Embryonic facial prominence (tissue), 1 donor: ENCODE measurements around the gene CLDN16.

Source experiments
- DNase-seq: peaks from one replicate; pipeline ENCODE4 v3.0.0-alpha.2; 2016; ENCODE audit errors: extremely low spot score

Gene CLDN16

DNA sequence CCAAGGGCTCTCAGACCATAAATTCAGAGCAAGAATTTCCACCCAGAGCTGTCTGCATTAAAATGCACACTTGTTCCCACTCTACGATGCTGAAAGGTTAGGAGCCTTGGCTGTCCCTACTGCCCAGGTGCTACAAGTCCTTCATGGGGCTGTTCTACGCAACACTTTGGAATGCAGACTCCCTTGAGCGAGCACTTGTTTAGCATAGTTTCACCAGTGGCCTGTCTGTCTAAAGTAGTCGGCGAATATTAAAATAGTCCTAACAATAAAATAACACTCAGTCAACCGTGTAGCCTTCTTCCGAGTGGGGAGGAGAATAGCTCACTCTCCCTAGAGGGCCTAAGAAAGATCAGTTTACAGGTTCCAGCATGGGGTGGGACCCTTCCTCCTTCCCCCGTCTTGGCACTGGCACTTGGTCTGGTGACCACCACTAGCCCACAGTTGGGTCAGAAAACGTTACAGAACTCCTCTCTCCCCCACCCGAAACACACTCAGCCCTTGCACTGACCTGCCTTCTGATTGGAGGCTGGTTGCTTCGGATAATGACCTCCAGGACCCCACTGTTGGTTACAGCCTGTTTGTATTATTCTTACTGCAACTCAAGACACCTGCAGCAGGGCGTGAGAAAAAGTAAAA, at the start of gene CLDN16:
TSS of gene CLDN16 (plus strand) at position 586 of the 636 bp plus-strand sequence. CDS start 167 bp downstream, outside the sequence.
- DNase-seq, result no peak

GRCh38 chr3:190338717-190339116, 49.2 kb upstream of the CLDN16 start:
- no peak for DNase-seq

GRCh38 chr3:190339130-190339529, 48.8 kb upstream of the CLDN16 start:
- no peak for DNase-seq

DNA sequence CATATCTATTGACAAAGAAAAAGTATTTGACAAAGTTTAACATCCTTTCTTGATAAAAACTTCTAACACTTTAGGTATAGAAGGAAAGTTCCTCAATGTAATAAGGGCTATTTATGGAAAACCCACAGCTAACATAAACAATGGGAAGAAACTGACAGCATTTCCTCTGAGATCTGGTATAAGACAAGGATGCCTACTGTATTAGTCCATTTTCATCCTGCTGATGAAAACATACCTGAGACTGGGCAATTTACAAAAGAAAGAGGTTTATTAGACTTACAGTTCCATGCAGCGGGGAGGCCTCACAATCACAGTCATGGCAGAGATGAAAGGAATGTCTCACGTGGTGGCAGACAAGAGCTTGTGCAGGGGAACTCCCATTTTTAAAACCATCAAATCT, 47.9 kb upstream of the CLDN16 start:
- no peak for DNase-seq

GRCh38 chr3:190345027-190345821, 42.7 kb upstream of the CLDN16 start:
- DNase-seq, result no peak

GRCh38 chr3:190345878-190346277, 42.1 kb upstream of the CLDN16 start:
- no peak for DNase-seq

DNA sequence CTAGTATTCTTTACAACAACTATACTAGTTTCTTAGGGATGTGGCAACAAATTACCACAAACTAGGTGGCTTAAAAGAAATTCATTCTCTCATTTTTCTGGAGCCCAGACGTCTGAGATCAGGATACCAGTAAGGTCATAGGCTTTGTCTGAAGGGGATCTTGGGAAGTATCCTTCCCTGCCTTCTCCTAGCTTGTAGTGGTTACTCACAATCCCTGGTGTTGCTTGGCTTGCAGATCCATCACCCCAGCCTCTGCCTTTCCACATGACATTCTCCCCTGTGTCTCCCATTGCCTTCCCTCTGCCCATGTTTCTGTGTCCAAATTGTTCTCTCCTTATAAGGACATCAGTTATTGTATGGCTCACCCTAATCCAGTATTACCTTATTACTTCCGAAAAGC, 41.4 kb upstream of the CLDN16 start:
- DNase-seq, result no peak

- DNase-seq, result no peak
These were observed 35.0 kb upstream of the CLDN16 start for GRCh38 chr3:190352861-190353457.

- no peak for DNase-seq
These were observed 31.7 kb upstream of the CLDN16 start for GRCh38 chr3:190356246-190356645.

DNA sequence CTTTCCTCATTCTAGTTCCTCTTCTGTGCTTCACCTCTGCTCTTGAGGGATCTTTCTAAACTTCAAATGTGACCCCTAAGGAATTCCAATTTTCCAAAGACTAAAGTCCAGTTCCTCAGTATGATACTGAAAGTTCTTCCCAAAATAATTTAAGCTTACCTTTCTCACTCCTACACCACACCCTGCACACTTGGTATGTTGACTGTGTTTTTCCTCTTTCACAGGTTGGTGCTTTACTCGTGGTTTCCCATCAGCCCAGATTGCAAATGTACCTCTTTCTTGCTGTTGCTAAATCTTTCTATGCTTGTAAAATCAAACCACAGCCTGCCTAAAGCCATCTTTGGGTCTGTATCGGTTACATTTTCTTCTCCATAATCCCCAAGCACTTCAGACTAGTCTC, 30.5 kb upstream of the CLDN16 start:
- no peak for DNase-seq

DNA sequence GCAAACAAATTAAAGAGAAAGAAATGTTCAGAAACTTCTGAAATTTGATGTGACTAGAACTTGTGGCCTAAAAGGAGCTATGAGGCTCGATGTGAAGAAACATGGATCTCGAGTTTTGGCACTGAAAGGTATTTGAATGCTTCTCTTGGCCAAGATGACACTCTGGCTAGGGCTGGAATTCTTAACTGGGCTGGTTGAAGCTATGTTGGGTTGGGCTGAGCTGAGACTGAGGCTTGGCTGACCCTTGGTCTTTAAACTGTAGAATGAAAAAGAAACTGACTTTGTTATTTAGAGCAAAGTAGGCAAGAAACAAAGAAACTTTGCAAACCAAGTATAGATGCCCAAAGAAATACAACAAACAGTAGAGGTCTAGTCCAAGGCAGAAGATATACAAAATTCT, 28.1 kb upstream of the CLDN16 start:
- DNase-seq, result no peak

DNA sequence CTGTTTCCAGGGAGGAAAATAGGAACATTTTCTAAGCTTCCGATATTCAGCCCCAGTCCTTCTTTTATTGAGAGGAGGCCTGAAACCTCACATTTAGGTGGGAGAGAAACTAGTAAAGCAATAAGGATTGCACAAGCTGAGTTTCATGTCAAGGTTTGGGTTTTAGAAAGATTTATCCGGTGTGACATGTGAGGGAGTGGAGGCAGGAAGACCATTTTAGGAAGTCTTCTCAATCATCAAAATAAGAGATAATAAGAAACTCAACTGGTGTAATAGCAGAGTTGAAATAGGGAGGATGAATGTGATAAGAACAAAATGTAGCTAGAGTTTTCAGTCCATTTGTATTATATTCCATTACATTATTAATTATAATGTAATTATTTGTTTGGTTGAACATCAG, 27.7 kb upstream of the CLDN16 start:
- no peak for DNase-seq

DNA sequence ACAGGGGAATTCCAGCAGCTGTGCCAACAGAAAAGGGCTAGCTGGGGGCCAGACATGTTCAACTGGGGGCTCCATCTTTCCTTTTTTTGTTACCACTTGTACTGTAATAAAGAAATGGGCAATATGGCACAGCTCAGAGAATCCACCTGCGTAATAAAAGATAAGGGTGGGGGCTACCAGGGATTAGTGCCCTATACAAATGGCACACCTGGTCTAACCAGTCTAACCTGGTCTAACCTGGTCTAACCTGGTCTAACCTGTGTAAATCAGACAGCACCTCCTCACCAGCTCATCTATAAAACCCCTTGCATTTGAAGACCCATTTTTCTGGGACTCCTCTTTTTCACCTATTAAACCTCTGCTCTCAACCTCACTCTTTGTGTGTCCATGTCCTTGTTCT, 26.2 kb upstream of the CLDN16 start:
- DNase-seq, result no peak

GRCh38 chr3:190362258-190362657, 25.7 kb upstream of the CLDN16 start:
- DNase-seq, result no peak

DNA sequence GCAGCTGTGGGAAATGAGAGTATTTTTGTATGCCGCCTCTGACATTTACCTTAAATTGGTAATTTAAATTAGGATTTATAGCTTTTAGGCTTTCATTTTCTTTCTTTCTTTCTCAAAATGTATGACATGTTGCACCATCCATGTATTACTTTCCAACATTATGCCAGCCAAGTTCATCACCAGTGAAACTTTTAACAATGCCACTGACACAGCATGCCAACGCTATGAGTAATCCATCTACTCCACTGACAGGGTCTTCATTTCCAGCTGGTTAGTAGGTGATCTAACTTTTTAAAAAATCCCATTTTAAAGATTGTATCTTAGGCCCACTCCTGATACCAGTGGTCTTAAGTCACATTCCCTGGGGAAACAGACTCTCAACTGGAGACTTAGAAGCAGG, 21.8 kb upstream of the CLDN16 start:
- DNase-seq, result no peak

GRCh38 chr3:190368881-190369280, 19.1 kb upstream of the CLDN16 start:
- no peak for DNase-seq

DNA sequence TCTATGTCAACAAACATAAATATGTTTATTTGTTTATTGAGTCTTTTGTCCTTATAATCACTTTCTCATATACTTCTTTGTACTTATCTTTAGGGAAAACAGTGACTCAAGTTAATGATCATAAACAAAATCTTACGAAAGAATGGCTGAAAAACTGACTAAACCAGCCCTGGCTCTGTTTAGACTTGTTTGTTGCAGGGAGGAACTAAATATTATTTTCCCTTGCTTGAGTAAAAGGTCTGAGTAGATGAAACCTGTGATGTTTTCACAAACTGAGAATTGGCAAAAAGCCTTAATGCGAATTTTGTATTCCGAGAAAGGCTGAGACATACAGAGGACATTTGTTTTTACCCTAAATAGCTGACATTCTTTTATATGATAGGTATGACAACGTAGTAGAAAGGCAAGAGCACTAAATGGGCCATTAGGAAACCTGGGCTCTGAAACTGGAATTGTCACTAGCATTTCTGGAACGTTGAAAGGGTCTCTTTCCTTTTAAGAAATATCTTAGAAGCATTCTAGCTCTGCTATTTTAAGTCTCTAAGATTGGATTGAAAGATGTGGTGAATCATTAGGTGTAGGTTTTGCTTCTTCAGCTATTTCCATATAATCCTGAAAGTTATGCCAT, 18.2 kb upstream of the CLDN16 start:
- DNase-seq, result no peak

DNA sequence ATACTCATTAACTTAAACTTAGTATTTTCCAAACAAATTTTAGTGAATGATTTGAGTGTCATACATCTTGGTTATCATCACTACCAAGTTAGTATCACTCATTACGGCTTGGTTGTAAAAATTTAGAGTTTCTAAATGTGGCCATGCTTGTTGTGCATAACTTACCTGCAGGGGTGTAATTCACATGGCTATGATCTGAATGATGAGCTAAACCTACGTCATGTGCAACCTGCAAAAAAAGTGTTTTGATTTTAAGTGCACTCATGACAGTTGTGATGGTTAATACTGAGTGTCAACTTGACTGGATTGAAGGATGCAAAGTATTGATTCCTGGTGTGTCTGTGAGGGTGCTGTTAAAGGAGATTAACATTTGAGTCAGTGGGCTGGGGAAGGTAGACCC, 17.6 kb upstream of the CLDN16 start:
- DNase-seq, result no peak

- DNase-seq, result no peak
These were observed 16.8 kb upstream of the CLDN16 start for GRCh38 chr3:190371152-190371551.

DNA sequence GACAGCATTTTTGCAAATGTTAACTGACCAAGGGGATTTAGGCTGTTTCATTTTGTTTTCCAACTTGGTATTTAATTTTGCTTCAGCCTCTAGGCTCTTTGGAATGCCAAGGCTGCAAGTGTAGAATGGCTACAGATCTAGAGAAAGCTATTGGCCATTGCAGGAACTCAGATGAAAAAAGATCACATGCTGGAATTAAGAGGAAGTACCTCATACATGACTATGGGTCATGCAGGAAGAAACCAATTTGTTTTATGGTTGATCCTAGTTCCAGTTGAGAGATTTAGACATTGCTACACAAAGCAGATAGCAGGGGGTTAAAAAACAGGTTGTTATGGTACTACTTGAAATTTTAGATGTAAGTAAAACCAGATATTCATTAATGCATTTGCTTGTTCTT, 12.7 kb upstream of the CLDN16 start:
- no peak for DNase-seq

DNA sequence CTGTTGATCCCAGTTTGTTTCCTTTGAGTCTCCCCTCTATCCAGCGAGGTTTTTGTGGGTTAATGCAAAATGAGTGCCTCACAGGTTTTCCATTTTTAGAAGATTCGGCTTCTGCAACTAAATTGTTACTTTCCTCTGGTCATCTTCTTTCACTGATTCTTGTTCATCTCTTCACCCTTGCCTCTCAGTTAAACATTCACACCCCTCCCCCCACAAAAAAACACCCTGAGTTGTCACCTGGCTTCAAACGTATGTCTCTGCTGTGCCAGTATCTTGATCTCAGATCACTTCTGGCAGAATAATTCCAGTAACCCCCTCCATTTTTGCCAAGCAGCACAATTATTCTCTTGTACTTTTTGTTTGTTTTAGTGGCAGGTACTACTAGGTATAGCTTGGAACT, 12.3 kb upstream of the CLDN16 start:
- no peak for DNase-seq

GRCh38 chr3:190378240-190378891, 9.6 kb upstream of the CLDN16 start:
- no peak for DNase-seq
